ENCODE results near the gene NOS1AP.

GRCh38 chr1:162189345-162189744, 119.9 kb downstream of the NOS1AP start:
- TF ChIP-seq POLR2A (IDR thresholded peaks at IDR 0.05): no peak
- TF ChIP-seq EP300 (IDR thresholded peaks at IDR 0.05; ENCODE audit: low read depth): no peak

All from transverse colon (tissue), 1 donor.